IMR-90 (cell line): ENCODE data around the gene NDUFC2.
"Not testable (repeated sequence)": the region's sequence is repeated elsewhere in the genome, so short reads cannot be mapped to it uniquely, and the experiment has no call there.

Source experiments
- CHD1 ChIP-seq: IDR thresholded peaks from 2 replicates; pipeline ENCODE4 v1.6.1; 2012; ENCODE audit warnings: low read depth, low read length, improper control_type of control experiment
- POLR2A ChIP-seq: IDR thresholded peaks from 2 replicates; pipeline ENCODE4 v1.6.1; 2012; ENCODE audit warnings: mild to moderate bottlenecking, low read depth, low read length
- TF ChIP-seq, protein P1 (sequence below): conservative IDR thresholded peaks from 2 replicates; pipeline ENCODE4 v1.5.1; 2012; ENCODE audit warnings: mild to moderate bottlenecking, low read depth, low read length, improper control_type of control experiment

DNA sequence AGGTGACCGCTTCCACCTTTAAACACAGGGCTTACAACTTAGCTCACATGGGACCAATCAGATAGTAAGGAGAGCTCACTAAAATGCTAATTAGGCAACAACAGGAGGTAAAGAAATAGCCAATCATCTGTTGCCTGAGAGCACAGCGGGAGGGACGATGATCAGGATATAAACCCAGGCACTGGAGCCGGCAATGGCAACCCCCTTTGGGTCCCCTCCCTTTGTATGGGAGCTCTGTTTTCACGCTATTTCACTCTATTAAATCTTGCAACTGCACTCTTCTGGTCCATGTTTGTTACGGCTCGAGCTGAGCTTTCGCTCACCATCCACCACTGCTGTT, 38.3 kb downstream of the NDUFC2 start:
- TF ChIP-seq, protein P1, sequence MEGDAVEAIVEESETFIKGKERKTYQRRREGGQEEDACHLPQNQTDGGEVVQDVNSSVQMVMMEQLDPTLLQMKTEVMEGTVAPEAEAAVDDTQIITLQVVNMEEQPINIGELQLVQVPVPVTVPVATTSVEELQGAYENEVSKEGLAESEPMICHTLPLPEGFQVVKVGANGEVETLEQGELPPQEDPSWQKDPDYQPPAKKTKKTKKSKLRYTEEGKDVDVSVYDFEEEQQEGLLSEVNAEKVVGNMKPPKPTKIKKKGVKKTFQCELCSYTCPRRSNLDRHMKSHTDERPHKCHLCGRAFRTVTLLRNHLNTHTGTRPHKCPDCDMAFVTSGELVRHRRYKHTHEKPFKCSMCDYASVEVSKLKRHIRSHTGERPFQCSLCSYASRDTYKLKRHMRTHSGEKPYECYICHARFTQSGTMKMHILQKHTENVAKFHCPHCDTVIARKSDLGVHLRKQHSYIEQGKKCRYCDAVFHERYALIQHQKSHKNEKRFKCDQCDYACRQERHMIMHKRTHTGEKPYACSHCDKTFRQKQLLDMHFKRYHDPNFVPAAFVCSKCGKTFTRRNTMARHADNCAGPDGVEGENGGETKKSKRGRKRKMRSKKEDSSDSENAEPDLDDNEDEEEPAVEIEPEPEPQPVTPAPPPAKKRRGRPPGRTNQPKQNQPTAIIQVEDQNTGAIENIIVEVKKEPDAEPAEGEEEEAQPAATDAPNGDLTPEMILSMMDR = not testable (repeated sequence)
- not testable (repeated sequence) for TF ChIP-seq CHD1, POLR2A
